Liver (tissue), 2 donors: ENCODE data around the gene TENT5C.

Source experiments
- EGR1 ChIP-seq, 2 donors: IDR thresholded peaks; 2 replicates each; pipeline ENCODE4 v1.6.1; 2016 to 2018; ENCODE audit warnings: antibody characterized with exemption in 2 of 2, low read depth in 2 of 2
- RXRA ChIP-seq, 2 donors: IDR thresholded peaks; 2 replicates each; pipeline ENCODE4 v1.6.1; 2017 to 2018; ENCODE audit warnings: antibody characterized with exemption in 2 of 2, mild to moderate bottlenecking in 1 of 2
- YY1 ChIP-seq: IDR thresholded peaks from 2 replicates; pipeline ENCODE4 v1.6.1; 2016; ENCODE audit warnings: antibody characterized with exemption, mild to moderate bottlenecking
- TF ChIP-seq, protein P1 (sequence below): IDR thresholded peaks from 2 replicates; pipeline ENCODE4 v1.6.1; 2016; ENCODE audit warnings: antibody characterized with exemption
- donor health status: healthy.

GRCh38 chr1:117676615-117677130, 70.8 kb downstream of the TENT5C start:
- TF ChIP-seq YY1, result no peak
- TF ChIP-seq RXRA (IDR thresholded peaks at IDR 0.05), result no peak
- TF ChIP-seq EGR1 (IDR thresholded peaks at IDR 0.05; ENCODE audit: low read depth in 2 of 2), result no peak
- TF ChIP-seq, protein P1, sequence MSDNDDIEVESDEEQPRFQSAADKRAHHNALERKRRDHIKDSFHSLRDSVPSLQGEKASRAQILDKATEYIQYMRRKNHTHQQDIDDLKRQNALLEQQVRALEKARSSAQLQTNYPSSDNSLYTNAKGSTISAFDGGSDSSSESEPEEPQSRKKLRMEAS, result no peak
